22Rv1 (cell line): ENCODE results near the gene ZBTB48.

Experiments
- H3K27ac ChIP-seq: fragments of 450-650 bp; 2 replicates; pipeline ENCODE4 v1.5.1; 2017
- CTCF ChIP-seq: fragments of 450-650 bp; IDR thresholded peaks from 2 replicates; pipeline ENCODE4 v1.5.1; 2017; ENCODE audit warnings: mild to moderate bottlenecking
- ZFX ChIP-seq: fragments of 450-650 bp; IDR thresholded peaks from 2 replicates; pipeline ENCODE4 v1.6.1; 2017; ENCODE audit warnings: antibody characterized with exemption, borderline replicate concordance

ZBTB48 gene

GRCh38 chr1:6581561-6582305, 1.9 kb downstream of the ZBTB48 start:
- peak overlapping the region; percentile 79 for H3K27ac ChIP-seq
- TF ChIP-seq ZFX (no peak), CTCF (no peak)

- H3K27ac ChIP-seq, result peak overlapping the region; percentile 79
- TF ChIP-seq ZFX (no peak), CTCF (no peak)
Observed at GRCh38 chr1:6582370-6582769, 2.6 kb downstream of the ZBTB48 start.

GRCh38 chr1:6584126-6585080, 4.6 kb downstream of the ZBTB48 start:
- no peak overlapping the region for H3K27ac ChIP-seq
- TF ChIP-seq CTCF, result no peak
- TF ChIP-seq ZFX, result no peak

GRCh38 chr1:6585081-6585722, 5.4 kb downstream of the ZBTB48 start:
- no peak overlapping the region for H3K27ac ChIP-seq

GRCh38 chr1:6585841-6586240, 6.0 kb downstream of the ZBTB48 start:
- no peak for TF ChIP-seq ZFX
- TF ChIP-seq CTCF, result no peak

More at GRCh38 chr1:6585081-6585722, 5.4 kb downstream of the ZBTB48 start:
- TF ChIP-seq CTCF (no peak), ZFX (no peak)

GRCh38 chr1:6586404-6586816, 6.6 kb downstream of the ZBTB48 start:
- TF ChIP-seq ZFX (no peak), CTCF (no peak)
- no peak overlapping the region for H3K27ac ChIP-seq

More at GRCh38 chr1:6585841-6586240, 6.0 kb downstream of the ZBTB48 start:
- H3K27ac ChIP-seq, result no peak overlapping the region
